Panc1 (cell line): ENCODE data around the gene GPR107.

Experiments
- POLR2AphosphoS5 ChIP-seq: IDR thresholded peaks from 2 replicates; pipeline ENCODE4 v1.6.1; 2012; ENCODE audit warnings: mild to moderate bottlenecking, low read depth, low read length, moderate library complexity
- TF ChIP-seq, protein P1 (sequence below): fragments of 450-650 bp; IDR thresholded peaks from 2 replicates; pipeline ENCODE4 v1.5.1; 2017; ENCODE audit warnings: mild to moderate bottlenecking
- TF ChIP-seq, protein P2 (sequence below), 2 experiments: IDR thresholded peaks; 2 replicates each; pipeline ENCODE4 v1.6.1; 2011 to 2012; ENCODE audit warnings: low read depth in 2 of 2, control low read depth in 1 of 2, low read length in 1 of 2, mild to moderate bottlenecking in 1 of 2, moderate library complexity in 1 of 2; ENCODE audit not compliant: insufficient read depth in 1 of 2

DNA sequence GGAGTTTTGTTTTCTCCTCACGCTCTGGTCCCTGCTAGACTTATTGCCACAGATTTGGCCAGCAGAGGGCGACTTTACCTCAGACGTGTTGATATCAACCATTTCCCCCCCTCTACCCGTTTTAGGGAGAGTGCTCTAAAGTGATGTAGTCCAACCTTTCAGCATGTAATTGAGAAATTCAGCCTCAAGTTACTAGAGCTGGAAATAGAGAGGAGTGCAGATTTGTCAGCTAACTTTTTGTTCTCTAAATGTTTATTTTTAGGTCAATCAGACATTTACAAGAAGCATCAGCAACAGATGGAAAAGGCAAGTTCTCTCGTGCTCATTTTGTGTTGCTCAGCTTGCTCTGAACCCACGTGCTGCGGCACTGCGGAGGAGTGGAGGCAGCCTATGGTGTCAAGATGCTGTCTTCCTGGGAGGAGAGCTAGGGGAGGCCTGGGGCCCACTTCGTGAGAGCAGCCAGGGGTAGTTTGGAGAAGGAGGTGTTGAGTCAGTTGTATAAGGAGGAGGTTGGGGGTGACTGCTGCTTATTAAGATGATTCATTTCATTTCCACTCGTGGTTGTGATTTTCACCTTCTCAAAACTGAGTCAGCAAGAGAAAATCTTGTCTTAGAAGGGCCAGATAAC lies 53.6 kb downstream of the GPR107 start:
- TF ChIP-seq, protein P1, sequence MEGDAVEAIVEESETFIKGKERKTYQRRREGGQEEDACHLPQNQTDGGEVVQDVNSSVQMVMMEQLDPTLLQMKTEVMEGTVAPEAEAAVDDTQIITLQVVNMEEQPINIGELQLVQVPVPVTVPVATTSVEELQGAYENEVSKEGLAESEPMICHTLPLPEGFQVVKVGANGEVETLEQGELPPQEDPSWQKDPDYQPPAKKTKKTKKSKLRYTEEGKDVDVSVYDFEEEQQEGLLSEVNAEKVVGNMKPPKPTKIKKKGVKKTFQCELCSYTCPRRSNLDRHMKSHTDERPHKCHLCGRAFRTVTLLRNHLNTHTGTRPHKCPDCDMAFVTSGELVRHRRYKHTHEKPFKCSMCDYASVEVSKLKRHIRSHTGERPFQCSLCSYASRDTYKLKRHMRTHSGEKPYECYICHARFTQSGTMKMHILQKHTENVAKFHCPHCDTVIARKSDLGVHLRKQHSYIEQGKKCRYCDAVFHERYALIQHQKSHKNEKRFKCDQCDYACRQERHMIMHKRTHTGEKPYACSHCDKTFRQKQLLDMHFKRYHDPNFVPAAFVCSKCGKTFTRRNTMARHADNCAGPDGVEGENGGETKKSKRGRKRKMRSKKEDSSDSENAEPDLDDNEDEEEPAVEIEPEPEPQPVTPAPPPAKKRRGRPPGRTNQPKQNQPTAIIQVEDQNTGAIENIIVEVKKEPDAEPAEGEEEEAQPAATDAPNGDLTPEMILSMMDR = peak; percentile 82
- no peak for TF ChIP-seq POLR2AphosphoS5
- TF ChIP-seq, protein P2, sequence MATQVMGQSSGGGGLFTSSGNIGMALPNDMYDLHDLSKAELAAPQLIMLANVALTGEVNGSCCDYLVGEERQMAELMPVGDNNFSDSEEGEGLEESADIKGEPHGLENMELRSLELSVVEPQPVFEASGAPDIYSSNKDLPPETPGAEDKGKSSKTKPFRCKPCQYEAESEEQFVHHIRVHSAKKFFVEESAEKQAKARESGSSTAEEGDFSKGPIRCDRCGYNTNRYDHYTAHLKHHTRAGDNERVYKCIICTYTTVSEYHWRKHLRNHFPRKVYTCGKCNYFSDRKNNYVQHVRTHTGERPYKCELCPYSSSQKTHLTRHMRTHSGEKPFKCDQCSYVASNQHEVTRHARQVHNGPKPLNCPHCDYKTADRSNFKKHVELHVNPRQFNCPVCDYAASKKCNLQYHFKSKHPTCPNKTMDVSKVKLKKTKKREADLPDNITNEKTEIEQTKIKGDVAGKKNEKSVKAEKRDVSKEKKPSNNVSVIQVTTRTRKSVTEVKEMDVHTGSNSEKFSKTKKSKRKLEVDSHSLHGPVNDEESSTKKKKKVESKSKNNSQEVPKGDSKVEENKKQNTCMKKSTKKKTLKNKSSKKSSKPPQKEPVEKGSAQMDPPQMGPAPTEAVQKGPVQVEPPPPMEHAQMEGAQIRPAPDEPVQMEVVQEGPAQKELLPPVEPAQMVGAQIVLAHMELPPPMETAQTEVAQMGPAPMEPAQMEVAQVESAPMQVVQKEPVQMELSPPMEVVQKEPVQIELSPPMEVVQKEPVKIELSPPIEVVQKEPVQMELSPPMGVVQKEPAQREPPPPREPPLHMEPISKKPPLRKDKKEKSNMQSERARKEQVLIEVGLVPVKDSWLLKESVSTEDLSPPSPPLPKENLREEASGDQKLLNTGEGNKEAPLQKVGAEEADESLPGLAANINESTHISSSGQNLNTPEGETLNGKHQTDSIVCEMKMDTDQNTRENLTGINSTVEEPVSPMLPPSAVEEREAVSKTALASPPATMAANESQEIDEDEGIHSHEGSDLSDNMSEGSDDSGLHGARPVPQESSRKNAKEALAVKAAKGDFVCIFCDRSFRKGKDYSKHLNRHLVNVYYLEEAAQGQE (IDR thresholded peaks at IDR 0.05; ENCODE audit: insufficient read depth in 1 of 2, low read depth in 2 of 2, low read length in 1 of 2) = no peak
